OCI-LY7 (cell line): ENCODE results near the gene CD300A. TPM values are rescaled to one million over a fixed set of nuclear protein-coding genes. Genes with fewer than 3 reads are reported as not detected.

ENCODE experiments used
- BruUV-seq: library from RNA; stranded (reverse); fragments of 400-500 nt; replicated peaks from 2 replicates; lab custom pipeline; 2021; lab: Mats Ljungman, UMichigan
- CTCF ChIA-PET: fragments of 300-600 bp; sonication (Branson Sonifier 250); formaldehyde crosslinking; loops from one replicate; lab custom pipeline; 2022; ENCODE audit warnings: antibody characterized with exemption; ENCODE audit not compliant: unreplicated experiment; lab: Charles Lee
- POLR2A ChIA-PET: fragments of 300-600 bp; sonication (Branson Sonifier 250); formaldehyde crosslinking; loops from one replicate; lab custom pipeline; 2022; ENCODE audit warnings: antibody characterized with exemption; lab: Charles Lee
- DNase-seq: peaks from one replicate; pipeline ENCODE4 v3.0.0-alpha.2; 2015; ENCODE audit warnings: low spot score
- H2AFZ ChIP-seq: fragments of 200-600 bp; sonication (generic), shearing (Covaris generic); 2 replicates; pipeline ENCODE4 v1.6.1; 2014; ENCODE audit warnings: mild to moderate bottlenecking, antibody characterized with exemption, low read length, moderate library complexity
- H3K27ac ChIP-seq: fragments of 200-600 bp; sonication (generic); 2 replicates; pipeline ENCODE4 v1.5.1; 2014; ENCODE audit warnings: mixed run types, low read depth, mild to moderate bottlenecking, moderate library complexity, low read length, inconsistent platforms; ENCODE audit not compliant: poor library complexity, severe bottlenecking
- H3K36me3 ChIP-seq: fragments of 200-600 bp; sonication (generic); 2 replicates; pipeline ENCODE4 v1.6.1; 2014; ENCODE audit warnings: mild to moderate bottlenecking, antibody characterized with exemption, low read length, moderate library complexity, mixed read lengths; ENCODE audit not compliant: insufficient read depth
- H3K4me1 ChIP-seq: fragments of 200-600 bp; sonication (generic); 2 replicates; pipeline ENCODE4 v1.5.1; 2014; ENCODE audit warnings: mild to moderate bottlenecking, low read length; ENCODE audit not compliant: insufficient read depth, poor library complexity, severe bottlenecking
- H3K4me2 ChIP-seq: fragments of 200-600 bp; sonication (generic); 2 replicates; pipeline ENCODE4 v1.6.1; 2014; ENCODE audit warnings: mild to moderate bottlenecking, low read length
- H3K4me3 ChIP-seq: fragments of 200-600 bp; sonication (generic); 2 replicates; pipeline ENCODE4 v1.5.1; 2014; ENCODE audit warnings: mild to moderate bottlenecking, low read depth, low read length; ENCODE audit not compliant: poor library complexity, severe bottlenecking
- H3K79me2 ChIP-seq: fragments of 200-600 bp; sonication (generic); 2 replicates; pipeline ENCODE4 v1.6.1; 2016; ENCODE audit warnings: low read depth, mild to moderate bottlenecking, low read length, moderate library complexity, mixed read lengths; ENCODE audit not compliant: insufficient read depth
- H3K9me2 ChIP-seq: fragments of 200-600 bp; sonication (generic); 2 replicates; pipeline ENCODE4 v1.6.1; 2016; ENCODE audit warnings: mild to moderate bottlenecking, low read length, mixed read lengths; ENCODE audit not compliant: insufficient read depth
- H3K9me3 ChIP-seq: fragments of 200-600 bp; sonication (generic); 2 replicates; pipeline ENCODE4 v1.6.1; 2014; ENCODE audit warnings: mild to moderate bottlenecking, mixed run types, low read length, mixed read lengths
- H4K20me1 ChIP-seq: fragments of 200-600 bp; sonication (generic); 2 replicates; pipeline ENCODE4 v1.6.1; 2014; ENCODE audit warnings: mild to moderate bottlenecking, antibody characterized with exemption, low read length, moderate library complexity, mixed read lengths; ENCODE audit not compliant: insufficient read depth
- CTCF ChIP-seq: fragments of 200-600 bp; sonication (generic); conservative IDR thresholded peaks from 2 replicates; pipeline ENCODE4 v1.5.1; 2014; ENCODE audit warnings: mild to moderate bottlenecking, antibody characterized with exemption, low read length, moderate library complexity, mixed read lengths
- EZH2phosphoT487 ChIP-seq: fragments of 200-600 bp; sonication (generic); IDR thresholded peaks from 2 replicates; pipeline ENCODE4 v1.6.1; 2018; ENCODE audit warnings: low read depth, borderline replicate concordance, mild to moderate bottlenecking, mixed run types, antibody characterized with exemption, low read length, moderate library complexity, mixed read lengths
- intact Hi-C: fragments of 100-400 bp; cut with micrococcal nuclease; formaldehyde crosslinking; loops from one replicate; pipeline ENCODE4 v1.10.0; 2022; ENCODE audit not compliant: unreplicated experiment
- total RNA-seq, 2 experiments: library from RNA; depleted of rRNA in 1 of 2; stranded (reverse); fragments of >200 nt in 1 of 2; shearing (Covaris generic) in 1 of 2; gene quantifications; 2 replicates each; pipeline ENCODE4 v1.2.3, GENCODE V29; 2014 to 2022

Gene CD300A
- total RNA-seq, 2 experiments from 2014 or later = 3.5 to 6.7 TPM

DNA sequence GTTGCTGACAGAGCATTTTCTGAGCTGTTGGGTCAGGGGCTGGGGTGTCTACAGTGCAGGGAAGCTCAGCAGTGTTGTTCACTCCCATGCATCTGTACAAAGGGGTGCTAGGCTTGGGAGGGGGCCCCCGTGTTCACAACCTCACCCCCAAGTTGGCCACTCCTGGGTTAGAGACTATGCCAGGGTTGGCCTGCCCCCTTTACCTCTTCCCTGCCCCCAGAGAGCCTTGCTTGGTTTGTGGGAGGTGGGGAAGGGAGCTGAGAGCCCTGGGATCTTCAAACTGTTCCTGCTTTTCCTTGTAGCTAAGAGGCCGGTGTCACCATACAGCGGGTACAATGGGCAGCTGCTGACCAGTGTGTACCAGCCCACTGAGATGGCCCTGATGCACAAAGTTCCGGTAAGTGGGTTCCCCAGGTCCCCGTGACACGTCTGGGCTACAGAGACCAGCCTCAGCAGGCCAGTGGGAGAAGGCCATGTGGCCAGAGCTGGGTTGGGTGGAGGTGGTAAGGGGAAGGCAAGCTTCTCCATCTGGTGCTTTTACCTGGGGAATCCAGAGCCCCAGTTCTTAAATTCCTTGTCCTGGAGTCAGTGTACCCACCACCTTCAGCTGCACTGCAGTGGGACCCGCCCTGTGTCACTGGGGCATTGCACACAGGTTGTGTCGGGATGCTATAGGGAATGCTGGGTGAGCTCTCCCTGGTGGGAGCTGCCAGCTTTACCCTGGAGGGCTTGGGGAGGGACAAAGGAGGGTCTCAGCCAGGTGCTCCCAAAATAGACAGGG is 22.7 kb upstream of the CD300A start:
- no peak overlapping the region for H3K27ac ChIP-seq
- peak overlapping the region; percentile 65 for H3K4me2 ChIP-seq
- peak overlapping the region; percentile 91; the same call in 1 of the 2 replicates for H2AFZ ChIP-seq
- no TSS peak for BruUV-seq
- no peak for DNase-seq
- intact Hi-C loops = no loop called here
- TF ChIP-seq EZH2phosphoT487 = no peak
- no peak for TF ChIP-seq CTCF
- peaks cover 22% of the 10 kb centered on the region for H3K4me1 ChIP-seq
- H3K9me3 ChIP-seq = no peaks in the 10 kb centered on the region
- no peaks in the 10 kb centered on the region for H3K79me2 ChIP-seq
- no peaks in the 10 kb centered on the region for H3K36me3 ChIP-seq
- ChIA-PET CTCF (interaction anchor here (0.5 kb wide), 2 partner anchors 53 to 213 kb away, joined by 3 to 4 read pairs; no protein-coding TSS in a partner anchor), POLR2A (interaction anchor here (0.6 to 0.9 kb wide), 2 partner anchors 10 to 50 kb away, joined by 3 to 7 read pairs; no protein-coding TSS in a partner anchor)
- H3K9me2 ChIP-seq = no peaks in the 10 kb centered on the region
- H3K4me3 ChIP-seq = peak overlapping the region; percentile 58
- no peaks in the 10 kb centered on the region for H4K20me1 ChIP-seq

DNA sequence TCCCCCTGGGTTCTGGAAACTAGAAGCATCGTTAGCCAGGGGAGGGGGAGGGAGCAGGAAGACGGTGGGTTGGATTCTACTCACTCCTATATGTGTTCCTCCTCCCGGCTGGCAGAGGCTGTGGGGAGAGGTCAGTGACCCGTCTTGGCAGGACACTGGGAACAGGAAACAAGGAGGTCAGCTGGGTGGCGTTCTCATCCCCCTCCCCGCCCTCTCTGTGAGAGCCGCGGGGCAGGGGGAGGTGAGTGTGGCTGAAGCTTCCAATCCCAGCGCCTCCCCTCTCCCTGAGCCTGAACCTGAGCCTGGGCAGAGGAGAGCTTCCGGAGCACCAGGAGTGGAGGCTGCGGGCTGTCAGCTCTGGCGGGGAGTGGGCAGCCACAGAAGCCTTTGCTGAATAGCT is 22.0 kb upstream of the CD300A start:
- CTCF ChIA-PET = interaction anchor here (0.5 kb wide), 1 partner anchor 212 kb away, joined by 4 read pairs; no protein-coding TSS in a partner anchor
- no peak overlapping the region for H2AFZ ChIP-seq
- H4K20me1 ChIP-seq = no peaks in the 10 kb centered on the region
- POLR2A ChIA-PET = interaction anchor here (0.6 kb wide), 1 partner anchor 51 kb away, joined by 3 read pairs; no protein-coding TSS in a partner anchor
- intact Hi-C loops = no loop called here
- H3K79me2 ChIP-seq = no peaks in the 10 kb centered on the region
- H3K4me3 ChIP-seq = no peak overlapping the region
- no peaks in the 10 kb centered on the region for H3K9me3 ChIP-seq
- peaks cover 22% of the 10 kb centered on the region for H3K4me1 ChIP-seq
- BruUV-seq = no TSS peak
- TF ChIP-seq EZH2phosphoT487 = no peak
- no peak for TF ChIP-seq CTCF
- no peak overlapping the region for H3K27ac ChIP-seq
- H3K36me3 ChIP-seq = no peaks in the 10 kb centered on the region
- no peak overlapping the region for H3K4me2 ChIP-seq
- H3K9me2 ChIP-seq = no peaks in the 10 kb centered on the region
- DNase-seq = no peak

DNA sequence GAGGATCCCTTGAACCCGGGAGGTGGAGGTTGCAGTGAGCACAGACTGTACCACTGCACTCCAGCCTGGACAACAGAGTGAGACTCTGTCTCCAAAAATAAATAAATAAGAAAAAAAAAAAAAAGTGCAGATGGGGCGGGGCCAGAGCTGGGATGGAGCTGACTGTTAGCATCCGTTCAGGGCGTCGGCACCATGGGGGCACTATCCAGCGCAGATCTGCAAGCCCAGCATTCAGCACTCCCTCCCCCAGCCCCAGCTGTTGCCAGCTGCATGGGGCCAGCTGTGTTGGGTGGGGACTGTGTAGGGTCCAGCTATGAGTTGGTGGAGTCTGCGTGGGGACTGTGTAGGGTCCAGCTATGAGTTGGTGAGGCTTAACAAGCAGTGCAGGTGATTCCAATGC is 21.3 kb upstream of the CD300A start:
- no peaks in the 10 kb centered on the region for H4K20me1 ChIP-seq
- peaks cover 22% of the 10 kb centered on the region for H3K4me1 ChIP-seq
- BruUV-seq = no TSS peak
- POLR2A ChIA-PET = interaction anchor here (0.9 to 1.0 kb wide), 2 partner anchors 9 to 12 kb away, joined by 7 read pairs; no protein-coding TSS in a partner anchor
- no peak for TF ChIP-seq EZH2phosphoT487
- no peak for TF ChIP-seq CTCF
- no peaks in the 10 kb centered on the region for H3K9me2 ChIP-seq
- H3K4me2 ChIP-seq = no peak overlapping the region
- no peak overlapping the region for H2AFZ ChIP-seq
- CTCF ChIA-PET = no interaction called here
- no peaks in the 10 kb centered on the region for H3K9me3 ChIP-seq
- no peak for DNase-seq
- H3K36me3 ChIP-seq = no peaks in the 10 kb centered on the region
- no peak overlapping the region for H3K4me3 ChIP-seq
- no peak overlapping the region for H3K27ac ChIP-seq
- no peaks in the 10 kb centered on the region for H3K79me2 ChIP-seq
- intact Hi-C loops = no loop called here
